CD4-positive, alpha-beta T cell (primary cell): ENCODE results near the gene ELMO1. TPM values are rescaled to one million over a fixed set of nuclear protein-coding genes. Genes with fewer than 3 reads are reported as not detected.

Experiments
- ATAC-seq: fragments of 200-7000 bp; cut with Tn5 transposase; one replicate; pipeline ENCODE4 v1.10.0; 2022; ENCODE audit warnings: mild to moderate bottlenecking; ENCODE audit not compliant: poor library complexity
- CTCF ChIA-PET: fragments of 350-600 bp; sonication (Branson Sonifier 250); formaldehyde crosslinking; loops from one replicate; lab custom pipeline; 2021; ENCODE audit warnings: antibody characterized with exemption, inconsistent platforms; lab: Charles Lee
- POLR2A ChIA-PET: fragments of 350-600 bp; sonication (Branson Sonifier 250); formaldehyde crosslinking; loops from one replicate; lab custom pipeline; 2021; ENCODE audit warnings: antibody characterized with exemption, inconsistent platforms; lab: Charles Lee
- DNase-seq, 14 experiments: peaks; one replicate each; pipeline ENCODE4 v3.0.0-alpha.2; 2013 to 2020; ENCODE audit warnings: mixed read lengths in 2 of 14
- H3K27ac ChIP-seq, 2 donors: one replicate each; pipeline versions ENCODE4 v1.5.1 to v1.7.0; 2013; ENCODE audit warnings: low read length in 2 of 2, low read depth in 1 of 2, mild to moderate bottlenecking in 1 of 2
- H3K27me3 ChIP-seq, 2 experiments: 1 replicate in 1 of 2; 2 replicates in 1 of 2; pipeline versions ENCODE4 v1.6.1 to v1.7.0; 2013; ENCODE audit warnings: low read length in 2 of 2, control low read depth in 1 of 2, mild to moderate bottlenecking in 1 of 2, moderate library complexity in 1 of 2; ENCODE audit not compliant: insufficient read depth in 2 of 2, control insufficient read depth in 1 of 2
- H3K36me3 ChIP-seq: one replicate; pipeline ENCODE4 v1.6.1; 2013; ENCODE audit warnings: low read length, control low read depth; ENCODE audit not compliant: insufficient read depth
- H3K4me1 ChIP-seq: one replicate; pipeline ENCODE4 v1.6.1; 2013; ENCODE audit warnings: low read length, control low read depth; ENCODE audit not compliant: insufficient read depth
- H3K4me3 ChIP-seq: one replicate; pipeline ENCODE4 v1.5.1; 2013; ENCODE audit warnings: mild to moderate bottlenecking, low read length, moderate library complexity
- H3K9me3 ChIP-seq, 2 experiments: 1 replicate in 1 of 2; 2 replicates in 1 of 2; pipeline versions ENCODE4 v1.6.1 to v1.7.0; 2013; ENCODE audit warnings: low read length in 2 of 2, mild to moderate bottlenecking in 2 of 2, control low read depth in 1 of 2, moderate library complexity in 1 of 2; ENCODE audit not compliant: control insufficient read depth in 1 of 2, insufficient read depth in 1 of 2
- H3K27ac Mint-ChIP-seq: one replicate; pipeline ENCODE4 v1.8.0; 2020; ENCODE audit warnings: mixed read lengths
- H3K27me3 Mint-ChIP-seq: one replicate; pipeline ENCODE4 v1.8.0; 2021; ENCODE audit warnings: mixed read lengths
- H3K36me3 Mint-ChIP-seq: one replicate; pipeline ENCODE4 v1.8.0; 2021; ENCODE audit warnings: low read depth, mixed read lengths
- H3K4me1 Mint-ChIP-seq: one replicate; pipeline ENCODE4 v1.8.0; 2021; ENCODE audit warnings: low read depth, mixed read lengths
- H3K4me3 Mint-ChIP-seq: one replicate; pipeline ENCODE4 v1.8.0; 2020; ENCODE audit warnings: mild to moderate bottlenecking, mixed read lengths
- H3K9me3 Mint-ChIP-seq: one replicate; pipeline ENCODE4 v1.8.0; 2020; ENCODE audit warnings: mixed read lengths
- CTCF ChIP-seq: fragments of 200-600 bp; IDR thresholded peaks from one replicate; pipeline ENCODE4 v1.8.0; 2022; ENCODE audit warnings: antibody characterized with exemption, mild to moderate bottlenecking
- intact Hi-C, 2 experiments: fragments of 100-400 bp; cut with DNase I in 1 of 2; cut with micrococcal nuclease in 1 of 2; formaldehyde crosslinking; loops; one replicate each; pipeline versions ENCODE4 v1.15.1 to v1.9.0; 2023 to 2025; cut with DNase I, micrococcal nuclease
- total RNA-seq, 174 experiments: library from RNA in 2 of 174; stranded (reverse) in 2 of 174; gene quantifications; one replicate each; pipeline ENCODE4 v1.2.3 and lab custom pipeline; 2021 to 2026

The ELMO1 gene
- total RNA-seq, 2 experiments from 2014 or later = 117 to 120 TPM

GRCh38 chr7:36918591-36918990 lies 530.1 kb downstream of the ELMO1 start:
- peaks cover 0 to 3% of the 10 kb centered on the region in 2 experiments for H3K9me3 ChIP-seq
- peaks cover 6% of the 10 kb centered on the region for H3K4me1 Mint-ChIP-seq
- H3K4me3 ChIP-seq = no peak overlapping the region
- H3K36me3 Mint-ChIP-seq = peaks cover 51% of the 10 kb centered on the region
- DNase-seq = no peak
- no peak overlapping the region for H3K27ac ChIP-seq
- H3K9me3 Mint-ChIP-seq = peaks cover 6% of the 10 kb centered on the region
- no peak for TF ChIP-seq CTCF
- H3K27me3 Mint-ChIP-seq = no peaks in the 10 kb centered on the region
- H3K27me3 ChIP-seq = no peaks in the 10 kb centered on the region
- no peak for ATAC-seq
- no peaks in the 10 kb centered on the region for H3K4me1 ChIP-seq
- ChIA-PET CTCF (no interaction called here), POLR2A (no interaction called here)
- intact Hi-C loops = no loop called here
- no peak overlapping the region for H3K4me3 Mint-ChIP-seq
- H3K27ac Mint-ChIP-seq = no peak overlapping the region
- peaks cover 5% of the 10 kb centered on the region for H3K36me3 ChIP-seq

DNA sequence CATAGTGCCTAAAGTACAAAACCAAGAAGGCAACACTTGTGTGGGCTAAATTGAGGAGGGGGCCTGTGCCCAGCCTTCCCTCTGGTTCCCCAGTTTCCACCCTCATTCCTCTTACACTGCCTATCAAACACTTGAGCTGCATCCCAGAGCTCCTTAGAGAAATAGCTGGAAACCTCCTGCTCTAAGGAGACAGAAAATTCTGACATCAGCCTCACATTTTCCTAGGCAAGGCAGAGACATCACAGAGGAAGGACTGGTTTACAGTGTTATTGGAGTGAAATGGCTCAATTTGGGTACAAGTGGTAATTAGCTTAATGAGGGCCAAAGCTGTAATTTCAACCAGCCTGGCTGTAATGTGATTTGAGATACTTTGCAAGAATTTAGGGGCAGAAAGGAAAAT lies 532.0 kb downstream of the ELMO1 start:
- Mint-ChIP-seq H3K27ac (no peak overlapping the region), H3K9me3 (peaks cover 5% of the 10 kb centered on the region), H3K27me3 (no peaks in the 10 kb centered on the region), H3K36me3 (peaks cover 53% of the 10 kb centered on the region), H3K4me1 (peaks cover 6% of the 10 kb centered on the region), H3K4me3 (no peak overlapping the region)
- ATAC-seq (no peak), DNase-seq (no peak)
- intact Hi-C loops = no loop called here
- Histone ChIP-seq H3K4me3 (no peak overlapping the region), H3K27me3 (no peaks in the 10 kb centered on the region), H3K27ac (no peak overlapping the region), H3K4me1 (no peaks in the 10 kb centered on the region), H3K9me3 (peaks cover 0 to 3% of the 10 kb centered on the region in 2 experiments), H3K36me3 (peaks cover 5% of the 10 kb centered on the region)
- POLR2A ChIA-PET = no interaction called here
- CTCF ChIA-PET = no interaction called here
- no peak for TF ChIP-seq CTCF

DNA sequence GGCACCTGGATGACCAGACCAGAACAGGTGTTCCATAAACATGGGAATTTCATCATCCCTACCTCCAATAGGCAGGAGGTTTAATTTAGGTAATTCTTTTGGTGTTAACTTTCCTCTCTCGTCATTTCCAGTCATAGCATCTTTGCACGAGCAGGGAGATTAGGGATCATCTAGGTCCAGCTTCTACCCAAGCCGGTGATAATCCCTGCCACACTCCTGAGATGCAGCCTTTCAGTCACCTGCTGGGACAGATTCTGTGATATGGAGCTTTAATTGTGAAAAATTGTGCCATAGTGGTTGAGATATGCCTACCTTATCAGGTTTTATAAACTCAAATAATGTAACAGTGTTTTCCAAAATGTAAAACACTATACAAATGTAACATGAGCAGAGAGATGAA lies 532.5 kb downstream of the ELMO1 start:
- H3K4me1 Mint-ChIP-seq = peaks cover 6% of the 10 kb centered on the region
- peaks cover 52% of the 10 kb centered on the region for H3K36me3 Mint-ChIP-seq
- Histone ChIP-seq H3K4me3 (no peak overlapping the region), H3K27ac (no peak overlapping the region), H3K36me3 (peaks cover 5% of the 10 kb centered on the region), H3K27me3 (no peaks in the 10 kb centered on the region), H3K9me3 (peaks cover 0 to 2% of the 10 kb centered on the region in 2 experiments), H3K4me1 (no peaks in the 10 kb centered on the region)
- ChIA-PET POLR2A (no interaction called here), CTCF (no interaction called here)
- TF ChIP-seq CTCF = no peak
- no peak for ATAC-seq
- no peak overlapping the region for H3K4me3 Mint-ChIP-seq
- H3K27me3 Mint-ChIP-seq = no peaks in the 10 kb centered on the region
- H3K27ac Mint-ChIP-seq = no peak overlapping the region
- DNase-seq = no peak
- intact Hi-C loops = no loop called here
- peaks cover 2% of the 10 kb centered on the region for H3K9me3 Mint-ChIP-seq
